Measurements from ENCODE around the gene KLHL40.

The KLHL40 gene

DNA sequence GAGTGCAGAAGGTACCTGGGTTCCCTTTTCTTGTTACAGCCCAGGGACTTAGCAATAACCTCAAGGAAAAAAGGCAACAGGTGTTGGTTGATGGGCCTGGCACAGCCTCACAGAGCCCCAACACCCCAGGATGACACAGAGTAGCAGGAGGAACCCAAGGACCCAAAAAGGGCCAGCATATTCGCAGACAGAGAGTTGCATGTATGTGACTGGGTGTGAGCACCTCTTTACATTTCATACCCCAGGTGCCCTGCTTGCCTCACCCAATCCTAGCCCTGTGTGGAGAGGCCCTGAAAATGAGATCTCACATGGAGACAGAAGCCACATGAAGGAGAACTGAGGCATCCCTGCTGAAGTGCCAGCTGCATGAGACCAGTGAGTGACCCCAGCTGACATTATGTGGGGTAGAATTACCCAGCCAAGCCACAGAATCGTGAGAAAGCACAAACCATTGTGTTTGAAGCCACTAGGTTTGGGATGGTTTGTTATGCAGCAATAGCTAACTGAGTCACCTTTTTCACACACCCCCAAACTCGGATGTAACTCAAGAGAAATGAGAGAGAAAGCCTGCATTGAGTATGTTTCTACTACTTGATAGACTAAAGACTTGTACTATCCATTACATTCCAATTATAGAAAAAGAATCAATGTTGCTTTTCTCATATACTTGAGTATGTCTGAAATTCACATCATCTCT lies 43.5 kb downstream of the KLHL40 start:
- DNase-seq, result no peak

DNA sequence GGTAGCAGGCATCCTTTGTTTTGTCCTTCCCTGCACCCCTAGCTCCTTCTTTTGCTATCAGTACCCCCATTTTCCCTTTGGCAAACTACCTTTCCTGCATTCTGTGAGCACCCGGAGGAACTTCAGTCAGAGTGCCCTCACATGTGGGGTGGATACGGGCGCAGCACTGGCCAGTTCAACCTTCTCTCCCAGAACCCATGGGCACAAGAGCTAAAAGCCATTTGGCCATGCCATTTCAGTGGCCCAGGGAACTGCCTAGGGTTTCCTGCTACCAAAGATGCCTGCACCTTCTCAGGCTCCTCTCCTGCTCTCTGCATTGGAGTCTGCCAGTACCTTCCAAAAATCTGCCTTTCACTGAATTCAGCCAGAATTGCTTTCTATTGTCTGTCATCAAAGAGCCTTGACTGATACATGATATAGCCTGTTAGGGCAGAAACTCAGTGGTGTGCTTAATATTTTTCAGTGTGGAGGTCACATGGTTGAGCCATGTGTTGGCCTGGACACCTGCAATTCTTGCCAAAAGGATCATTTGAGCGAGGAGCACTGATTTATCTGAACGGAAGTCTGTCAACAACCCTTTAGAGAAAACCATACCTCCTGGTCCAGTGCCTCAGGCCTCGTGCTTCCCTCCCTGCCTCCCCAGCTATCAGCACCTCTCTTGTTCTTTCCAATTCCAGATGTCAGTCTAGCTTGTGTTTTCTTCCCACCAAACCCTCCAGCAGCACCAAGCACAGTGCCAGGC lies 44.2 kb downstream of the KLHL40 start:
- no peak for DNase-seq

DNA sequence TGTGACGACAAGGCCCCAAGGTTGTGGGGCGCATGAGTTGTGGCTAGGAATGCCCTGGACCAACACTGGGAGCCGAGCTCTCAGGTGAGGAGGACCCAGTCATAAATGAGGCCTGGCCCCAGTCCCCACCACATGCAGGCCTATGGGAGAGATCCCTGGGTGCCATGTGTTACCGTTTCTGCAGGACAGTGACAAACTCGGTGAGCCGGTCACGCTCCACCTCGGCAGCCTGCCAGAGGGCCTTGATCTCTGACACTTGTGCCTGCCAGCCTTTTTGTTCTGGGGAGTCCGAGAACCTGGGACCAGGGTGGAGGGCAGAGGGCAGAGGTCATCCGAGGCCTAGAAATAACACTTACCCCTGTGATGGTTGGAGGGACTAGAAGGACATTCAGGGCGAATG lies 45.0 kb downstream of the KLHL40 start:
- DNase-seq, result no peak

DNA sequence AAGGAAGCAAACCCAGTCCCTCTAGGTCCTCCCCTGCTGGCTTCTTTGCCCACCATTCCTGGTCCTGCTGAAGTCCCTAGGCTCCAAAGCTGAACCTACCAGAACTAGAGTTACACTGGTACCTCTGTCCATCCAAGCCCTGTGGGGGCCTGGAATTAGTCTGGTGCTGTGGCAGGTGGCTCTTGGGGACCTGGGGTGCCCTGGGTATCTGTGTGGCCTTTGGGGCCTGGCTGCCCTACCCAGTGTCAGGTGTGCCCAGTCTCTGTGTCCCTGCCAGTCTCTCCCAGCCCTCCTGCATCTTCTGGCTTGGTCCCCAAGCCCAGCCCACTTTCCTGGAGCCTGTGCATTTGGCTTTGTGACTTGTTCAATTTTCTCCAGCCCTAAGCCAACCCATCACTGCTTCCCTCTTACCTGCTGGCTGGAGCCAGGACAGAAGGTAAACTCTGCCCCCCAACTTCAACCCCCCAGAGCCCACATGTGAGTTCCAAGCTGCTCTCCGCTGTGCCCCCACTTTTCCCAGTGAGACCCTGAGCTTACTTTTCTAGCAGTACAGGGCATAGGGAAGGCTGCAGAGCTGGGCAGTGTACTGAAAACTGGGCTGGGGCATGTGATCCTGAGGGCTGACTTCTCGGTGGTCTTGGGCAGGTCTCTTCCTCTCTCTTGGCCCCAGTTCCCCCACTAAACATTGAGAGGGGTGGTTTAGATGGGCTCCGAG lies 45.5 kb downstream of the KLHL40 start:
- no peak for DNase-seq

DNA sequence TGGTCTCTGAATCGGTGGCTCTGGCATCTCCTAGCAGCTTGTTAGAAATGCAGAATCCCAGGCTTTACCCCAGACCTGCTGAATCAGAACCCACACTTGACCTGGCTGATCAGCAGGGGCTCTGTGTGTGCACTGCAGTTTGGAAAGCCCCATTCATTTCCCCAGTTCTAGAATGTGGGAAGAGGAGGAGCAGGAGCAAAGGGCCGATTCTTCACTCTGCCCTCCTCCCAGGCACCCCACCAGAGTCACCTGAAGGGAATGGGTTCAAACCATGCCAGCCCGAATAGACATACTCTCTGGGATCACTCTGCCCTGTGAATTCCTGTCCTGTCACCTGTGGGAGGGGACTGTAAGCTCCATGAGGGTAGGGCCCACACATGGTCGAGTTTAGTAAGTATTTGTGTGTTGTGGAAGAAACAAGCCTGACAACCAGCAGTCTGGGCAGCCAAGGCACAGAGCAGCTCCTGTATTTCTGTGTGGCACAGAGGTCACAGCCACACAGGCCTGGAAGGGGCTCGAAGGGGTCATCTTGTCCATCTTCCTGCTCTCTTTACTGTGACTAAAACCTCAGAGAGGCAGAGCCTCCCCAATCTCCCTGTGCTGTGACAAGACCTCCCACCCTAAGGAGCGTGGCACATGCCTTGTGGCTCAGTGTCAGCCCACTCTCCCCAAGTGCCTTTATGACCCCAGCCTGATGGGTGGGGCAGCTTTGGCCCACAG lies 46.3 kb downstream of the KLHL40 start:
- DNase-seq, result no peak

DNA sequence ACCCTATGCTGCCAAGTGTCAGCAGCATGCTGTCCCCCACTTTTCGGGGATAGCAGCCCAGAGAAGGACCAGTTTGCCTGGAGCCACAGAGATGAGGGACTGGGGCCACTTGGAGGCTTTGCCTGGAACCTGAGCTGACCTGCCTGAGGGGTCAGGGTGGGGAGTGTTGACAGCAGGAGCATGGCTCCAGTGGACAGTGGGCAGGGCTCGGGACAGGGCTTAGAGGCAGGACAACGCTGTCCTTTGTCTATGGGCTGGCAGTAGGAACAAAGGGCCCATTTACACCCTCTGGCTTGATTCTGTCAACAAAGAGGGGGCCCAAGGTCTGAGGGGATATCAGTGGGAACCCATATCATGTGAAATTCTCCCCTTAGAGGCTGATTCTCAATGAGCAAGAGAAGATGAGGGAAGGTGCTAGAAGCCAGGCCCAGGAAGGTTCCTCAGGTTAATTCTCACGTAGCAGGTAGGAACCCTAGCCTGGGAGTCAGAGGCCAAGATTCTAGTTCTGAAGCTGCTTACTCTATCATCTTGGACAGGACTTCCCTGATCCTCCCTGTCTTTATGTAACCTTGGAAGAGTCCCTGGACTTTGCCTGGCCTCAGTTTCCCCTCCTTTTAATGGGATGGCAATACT lies 47.0 kb downstream of the KLHL40 start:
- DNase-seq, result no peak

DNA sequence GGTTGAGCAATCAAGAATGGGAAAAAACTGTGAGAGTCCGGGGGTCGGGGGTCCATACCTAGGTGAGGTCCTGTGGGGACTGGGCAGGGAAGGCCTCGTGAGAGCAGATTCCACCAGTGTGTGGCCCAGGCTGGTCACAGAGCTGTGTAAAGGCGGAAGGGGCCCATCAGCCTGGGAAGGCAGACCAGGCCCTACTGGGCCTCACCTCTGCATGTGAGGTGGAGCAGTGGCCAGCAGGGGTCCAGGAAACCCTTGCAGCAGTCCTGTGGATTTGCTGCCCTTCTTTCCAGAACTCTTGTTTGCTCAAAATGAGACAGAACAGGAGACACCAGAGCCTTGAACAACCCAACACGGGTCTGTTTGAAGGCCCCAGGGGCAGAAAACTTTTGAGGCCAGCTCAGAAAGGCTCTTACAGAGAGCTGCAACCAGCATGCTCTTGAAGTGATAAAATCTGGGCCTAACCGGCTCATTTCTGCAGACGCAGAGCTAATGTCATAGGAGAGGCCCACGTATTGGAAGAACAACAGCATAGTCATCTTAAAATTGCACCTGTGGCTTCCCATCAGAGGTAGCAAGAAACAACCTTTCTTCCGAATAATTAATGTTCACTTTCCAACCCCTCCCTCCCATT lies 47.6 kb downstream of the KLHL40 start:
- DNase-seq, result no peak

DNA sequence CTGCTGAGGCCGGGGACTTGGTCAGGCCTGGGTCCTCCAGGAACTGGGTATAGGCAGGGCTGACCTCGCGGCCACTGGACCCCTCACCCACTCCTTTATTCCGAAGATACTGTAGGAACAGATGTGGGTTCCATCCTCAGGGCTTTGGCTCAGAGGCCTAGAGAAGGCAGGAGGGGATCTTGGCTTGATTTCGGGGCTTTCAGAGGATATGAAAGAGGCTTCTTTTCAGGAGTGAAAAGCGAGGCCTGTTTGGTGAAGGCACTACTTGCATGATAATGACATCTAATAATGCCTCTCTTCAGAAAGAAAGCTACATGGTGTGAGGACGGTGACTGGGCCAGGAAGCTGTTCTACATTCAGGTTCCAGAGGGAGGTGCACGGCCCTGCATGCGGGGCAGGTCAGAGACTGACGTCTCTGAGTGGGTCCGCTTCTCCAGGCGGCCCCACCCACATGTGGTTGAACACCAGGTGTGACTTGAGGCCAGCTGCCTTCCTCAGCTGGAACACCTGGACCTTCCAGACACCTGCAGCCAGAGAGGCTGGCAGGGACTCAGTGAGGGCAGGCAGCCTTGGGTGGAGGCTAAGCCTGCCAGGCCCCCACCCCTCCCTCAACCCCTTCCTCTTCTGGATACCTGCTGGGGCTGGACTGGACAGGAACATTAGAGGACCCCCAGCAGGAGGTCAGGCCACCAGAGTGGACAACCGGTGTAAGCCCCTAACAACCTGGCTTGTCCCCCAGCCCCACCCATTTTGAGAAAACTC lies 48.3 kb downstream of the KLHL40 start:
- no peak for DNase-seq

DNA sequence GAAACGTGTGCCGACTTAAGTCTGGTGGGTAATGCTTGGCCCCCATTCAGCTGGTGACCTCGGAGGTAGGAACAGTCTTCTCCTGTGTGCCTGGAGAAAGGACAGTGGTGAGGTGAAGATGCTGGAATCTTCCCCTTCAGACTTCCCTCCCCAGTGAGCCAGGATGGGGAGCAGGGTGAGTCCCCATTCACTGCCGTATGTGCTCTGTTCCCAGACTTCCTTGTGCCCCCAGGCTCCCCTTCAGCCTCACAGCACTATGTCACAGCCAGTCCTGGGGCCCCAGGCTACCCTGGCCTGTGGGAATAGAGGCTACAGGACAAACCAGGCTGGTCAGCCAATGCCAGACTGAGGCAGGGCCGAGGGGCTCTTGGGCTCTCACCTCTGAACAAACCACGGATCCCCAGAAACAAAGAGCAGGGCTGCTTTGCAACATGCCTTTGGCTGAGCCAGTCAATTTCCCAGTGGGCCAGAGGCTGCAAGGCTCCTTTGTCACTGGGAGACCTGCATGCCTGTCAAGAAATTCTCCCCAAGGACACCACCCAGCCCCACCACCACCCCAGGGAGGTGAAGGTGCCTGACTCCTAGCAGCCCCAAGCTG lies 49.0 kb downstream of the KLHL40 start:
- DNase-seq, result no peak

DNA sequence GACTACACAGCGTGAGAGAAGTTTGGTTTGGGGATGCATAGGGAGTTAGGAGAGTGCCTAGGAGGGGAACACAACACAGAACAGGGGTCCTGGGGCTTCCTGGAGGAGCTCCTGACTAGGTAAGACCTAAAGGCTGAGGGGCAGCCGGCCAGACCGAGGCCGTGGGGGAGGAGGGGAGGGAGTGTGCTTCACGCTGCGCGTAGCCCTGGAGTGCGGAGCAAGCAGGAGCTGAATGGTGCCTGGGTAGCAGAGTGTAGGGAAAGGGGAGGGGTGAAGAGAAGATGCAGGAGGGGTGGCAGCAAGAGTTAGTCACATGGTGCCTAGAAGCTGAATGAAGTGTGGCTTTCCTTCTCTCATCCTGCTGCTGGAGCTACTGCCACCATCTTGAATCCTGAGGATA lies 49.7 kb downstream of the KLHL40 start:
- DNase-seq, result no peak

DNA sequence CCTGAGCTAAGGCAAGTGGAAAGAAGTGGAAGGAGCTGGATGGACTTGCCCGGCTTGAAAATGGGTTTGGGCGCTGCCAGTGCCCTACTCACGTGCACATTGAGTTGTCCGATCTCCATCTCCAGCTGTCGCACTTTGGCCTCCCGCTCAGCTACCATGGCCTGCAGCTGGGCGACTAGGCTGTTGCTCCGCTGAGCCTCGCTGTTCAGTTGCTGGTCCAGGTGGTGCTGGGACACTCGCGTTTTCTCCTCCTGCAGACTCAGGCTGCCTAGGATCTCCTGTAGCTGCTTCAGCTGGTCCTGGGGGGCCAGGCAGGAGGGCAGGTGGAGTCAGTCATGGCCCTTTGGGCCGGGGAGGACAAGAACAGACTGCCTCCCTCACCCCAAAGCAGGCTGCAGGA lies 50.3 kb downstream of the KLHL40 start:
- no peak for DNase-seq

DNA sequence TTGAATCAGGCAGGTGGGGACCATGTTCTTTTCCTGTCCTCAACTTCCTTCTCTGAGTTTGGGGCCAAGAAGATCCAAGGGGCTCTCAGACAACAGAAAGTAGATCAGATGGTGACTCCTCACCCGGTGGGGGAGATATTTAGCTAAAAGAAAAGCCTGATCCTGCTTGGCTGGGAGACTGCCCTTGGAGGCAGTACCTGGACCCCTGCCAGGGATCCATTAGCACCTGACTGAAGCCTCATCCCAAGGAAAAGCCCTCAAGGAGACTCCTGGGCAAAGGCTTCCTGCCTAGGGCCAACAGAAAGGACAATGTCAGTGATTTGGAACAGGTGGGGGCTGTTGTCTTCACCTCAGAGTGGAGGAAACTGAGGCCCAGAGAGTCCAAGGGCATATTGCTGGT lies 50.7 kb downstream of the KLHL40 start:
- DNase-seq, result no peak

DNA sequence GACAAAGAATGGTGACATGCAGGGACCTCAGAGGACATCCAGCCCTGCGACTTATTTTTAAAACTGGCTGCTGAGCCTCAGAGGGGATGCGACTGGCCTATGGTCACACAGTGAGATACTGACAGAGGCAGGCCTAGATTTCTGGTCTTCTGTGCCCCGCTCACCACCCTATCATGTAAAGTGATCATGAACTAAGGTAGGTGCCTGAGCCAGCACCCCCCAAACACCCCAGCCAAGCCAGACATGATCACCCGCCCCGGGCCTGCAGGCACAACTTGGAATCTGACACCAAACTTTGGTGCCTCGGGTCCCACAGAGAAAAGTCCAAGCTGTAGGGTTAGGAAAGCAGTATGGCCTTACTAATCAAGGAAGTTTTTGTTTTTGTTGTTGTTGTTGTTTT lies 51.2 kb downstream of the KLHL40 start:
- DNase-seq, result no peak

DNA sequence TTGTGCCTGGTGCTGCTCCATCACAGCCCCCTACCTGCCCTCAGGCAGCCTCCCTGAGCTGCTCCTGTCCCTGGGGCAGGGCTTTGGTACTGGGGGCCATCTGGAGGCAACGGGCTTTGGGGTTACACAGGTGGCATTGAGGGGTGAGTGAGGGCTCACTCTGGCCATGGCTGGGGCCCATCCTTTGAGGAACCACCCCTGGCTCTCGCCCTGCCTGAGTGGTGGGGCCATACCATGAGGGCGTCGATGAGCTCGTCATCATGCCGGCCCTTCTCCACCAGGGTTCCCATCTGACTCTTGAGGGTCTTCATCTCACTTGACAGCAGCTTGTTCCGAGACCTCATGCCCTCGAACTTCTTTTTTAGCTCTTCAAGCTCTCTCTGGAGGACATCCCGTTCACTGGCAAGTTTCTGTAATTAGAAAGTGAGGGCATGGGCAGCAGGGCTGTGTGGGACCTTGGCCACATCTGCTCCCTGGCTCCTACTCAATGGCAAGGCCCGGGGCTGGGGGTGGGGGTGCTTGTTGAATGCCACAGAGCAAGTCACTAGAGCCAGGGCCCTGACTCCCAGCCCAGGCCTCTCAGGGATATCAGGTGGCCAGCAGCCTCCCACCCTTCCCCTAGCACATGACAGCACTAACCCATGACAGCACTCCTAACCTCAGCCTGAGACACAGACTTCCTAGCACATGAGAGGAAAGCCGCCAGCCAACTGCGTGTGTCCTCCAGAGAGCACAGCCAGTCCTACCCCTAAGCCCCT lies 54.2 kb downstream of the KLHL40 start:
- no peak for DNase-seq

DNA sequence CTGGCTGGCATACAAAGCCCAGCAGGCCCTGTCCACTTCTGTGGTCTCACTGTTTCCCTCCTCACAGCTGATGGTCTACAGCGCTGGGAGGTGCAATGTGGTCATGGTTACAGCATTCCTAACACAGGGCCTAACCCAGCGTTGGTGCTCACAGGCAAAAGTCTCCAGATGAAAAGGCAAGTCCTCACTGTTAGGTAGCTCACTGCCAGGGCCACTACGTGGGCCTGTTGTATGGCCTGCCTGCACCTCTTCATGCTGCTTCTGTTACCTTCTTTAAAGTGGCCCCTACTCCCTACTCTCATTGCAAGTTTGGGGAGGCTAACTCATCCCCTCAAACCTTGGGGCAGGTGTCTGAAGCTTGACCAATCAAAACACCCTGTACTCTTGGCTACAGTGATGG lies 56.5 kb downstream of the KLHL40 start:
- no peak for DNase-seq

Measured in NCI-H1930 (cell line).